GM10266 (cell line): ENCODE results near the gene COPZ1.

ENCODE experiments used
- DNase-seq: peaks from one replicate; pipeline ENCODE4 v3.0.0; 2012; ENCODE audit errors: extremely low spot score
- TF ChIP-seq, protein P1 (sequence below): IDR thresholded peaks from 2 replicates; pipeline ENCODE4 v1.5.1; 2012; ENCODE audit warnings: mild to moderate bottlenecking, low read depth; ENCODE audit not compliant: control insufficient read depth, insufficient read depth; ENCODE audit errors: missing control alignments

COPZ1 gene

DNA sequence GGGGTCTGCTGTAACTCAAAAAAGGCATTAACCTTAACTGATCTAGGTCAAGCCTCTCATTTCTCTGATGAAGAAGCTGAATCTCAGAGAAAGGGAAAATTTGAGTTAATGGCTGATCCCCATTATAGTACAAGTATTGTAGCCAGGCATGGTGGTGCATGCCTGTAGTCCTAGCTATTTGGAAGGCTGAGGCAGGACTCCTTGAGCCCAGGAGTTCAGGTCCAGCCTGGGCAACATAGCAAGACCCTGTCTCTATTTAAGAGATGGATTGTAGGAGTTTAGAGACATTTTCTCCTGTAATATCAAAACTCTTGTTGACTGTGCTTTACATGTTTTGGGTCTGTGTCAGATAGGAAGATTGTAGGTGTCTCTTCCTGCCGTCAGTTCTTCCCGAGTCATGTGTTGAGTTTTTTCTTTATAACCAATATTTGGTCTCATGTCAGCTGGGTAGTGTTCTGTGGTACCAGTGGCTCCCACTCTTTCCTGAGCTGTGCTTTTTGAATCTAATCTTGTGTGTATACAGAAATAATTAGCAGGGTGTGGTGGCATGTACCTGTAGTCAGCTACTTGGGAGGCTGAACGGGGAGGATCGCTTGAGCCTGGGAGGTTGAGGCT is 8.6 kb downstream of the COPZ1 start:
- TF ChIP-seq, protein P1, sequence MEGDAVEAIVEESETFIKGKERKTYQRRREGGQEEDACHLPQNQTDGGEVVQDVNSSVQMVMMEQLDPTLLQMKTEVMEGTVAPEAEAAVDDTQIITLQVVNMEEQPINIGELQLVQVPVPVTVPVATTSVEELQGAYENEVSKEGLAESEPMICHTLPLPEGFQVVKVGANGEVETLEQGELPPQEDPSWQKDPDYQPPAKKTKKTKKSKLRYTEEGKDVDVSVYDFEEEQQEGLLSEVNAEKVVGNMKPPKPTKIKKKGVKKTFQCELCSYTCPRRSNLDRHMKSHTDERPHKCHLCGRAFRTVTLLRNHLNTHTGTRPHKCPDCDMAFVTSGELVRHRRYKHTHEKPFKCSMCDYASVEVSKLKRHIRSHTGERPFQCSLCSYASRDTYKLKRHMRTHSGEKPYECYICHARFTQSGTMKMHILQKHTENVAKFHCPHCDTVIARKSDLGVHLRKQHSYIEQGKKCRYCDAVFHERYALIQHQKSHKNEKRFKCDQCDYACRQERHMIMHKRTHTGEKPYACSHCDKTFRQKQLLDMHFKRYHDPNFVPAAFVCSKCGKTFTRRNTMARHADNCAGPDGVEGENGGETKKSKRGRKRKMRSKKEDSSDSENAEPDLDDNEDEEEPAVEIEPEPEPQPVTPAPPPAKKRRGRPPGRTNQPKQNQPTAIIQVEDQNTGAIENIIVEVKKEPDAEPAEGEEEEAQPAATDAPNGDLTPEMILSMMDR: no peak
- no peak for DNase-seq

DNA sequence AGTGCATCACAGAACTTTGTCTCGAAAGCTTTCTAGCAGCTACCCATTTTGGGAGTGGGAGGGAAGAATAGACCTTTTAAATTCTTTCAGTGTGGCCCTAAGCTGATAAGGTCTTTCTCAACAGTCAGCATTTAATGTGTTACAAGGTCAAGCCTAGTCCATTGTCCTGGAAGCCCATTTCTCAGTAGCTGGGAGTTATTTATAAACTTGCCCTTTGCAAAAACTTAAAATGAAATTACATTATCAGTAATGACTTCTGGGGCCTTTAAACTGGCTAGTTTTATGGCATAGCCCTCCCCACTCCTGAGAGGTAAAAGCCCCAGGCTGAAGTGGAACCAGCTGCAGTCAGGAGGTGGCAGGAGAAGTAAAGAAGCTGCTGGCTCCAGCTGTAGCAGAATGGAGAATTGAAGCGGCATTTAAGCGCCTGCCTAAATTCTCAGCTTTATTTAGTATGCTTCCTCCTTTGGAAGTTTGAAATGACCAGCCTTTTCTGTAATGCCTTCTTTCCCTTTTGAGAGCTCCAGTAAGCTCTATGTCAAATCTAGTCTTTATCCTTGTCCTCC is 12.4 kb downstream of the COPZ1 start:
- TF ChIP-seq, protein P1: no peak

DNA sequence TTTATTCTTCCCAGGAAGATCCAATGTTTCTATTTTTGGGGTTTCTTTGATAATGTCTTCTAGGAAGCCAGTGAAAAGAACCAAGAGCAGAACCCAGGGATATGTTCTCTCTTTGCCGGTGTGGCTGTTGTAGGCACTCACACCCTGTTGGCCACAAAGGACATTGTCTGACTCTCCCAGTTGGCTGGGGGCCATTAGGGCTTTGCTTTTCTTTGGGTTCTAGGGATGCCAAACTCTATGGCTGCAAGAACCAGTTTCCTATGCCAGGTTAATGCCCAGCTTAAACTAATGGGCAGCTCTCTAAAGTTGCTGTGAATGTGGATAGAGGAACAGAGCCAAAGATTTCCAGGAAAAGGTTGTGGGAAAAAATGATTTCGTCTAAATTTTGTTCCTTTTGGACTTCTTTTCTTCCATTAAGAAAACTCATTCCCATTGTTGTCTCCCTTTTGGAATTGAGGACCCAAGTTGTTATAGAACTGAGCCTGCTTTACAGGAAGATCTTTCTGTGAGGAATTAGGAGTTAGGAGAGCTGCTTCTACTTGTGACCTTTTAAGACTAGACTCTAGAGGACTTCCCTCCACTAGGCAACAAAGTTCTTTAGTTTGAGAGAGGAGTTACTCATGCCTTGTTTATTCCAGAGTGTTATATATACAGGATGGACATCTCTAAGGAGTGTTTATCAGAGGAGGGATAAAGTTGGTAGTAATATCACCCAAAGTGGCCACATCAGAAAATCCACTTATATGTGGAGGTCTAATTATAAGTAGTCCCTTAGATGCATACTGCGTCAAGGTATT is 13.1 kb downstream of the COPZ1 start:
- no peak for DNase-seq
- TF ChIP-seq, protein P1: no peak

More for the DNA sequence above, 12.4 kb downstream of the COPZ1 start:
- no peak for DNase-seq

DNA sequence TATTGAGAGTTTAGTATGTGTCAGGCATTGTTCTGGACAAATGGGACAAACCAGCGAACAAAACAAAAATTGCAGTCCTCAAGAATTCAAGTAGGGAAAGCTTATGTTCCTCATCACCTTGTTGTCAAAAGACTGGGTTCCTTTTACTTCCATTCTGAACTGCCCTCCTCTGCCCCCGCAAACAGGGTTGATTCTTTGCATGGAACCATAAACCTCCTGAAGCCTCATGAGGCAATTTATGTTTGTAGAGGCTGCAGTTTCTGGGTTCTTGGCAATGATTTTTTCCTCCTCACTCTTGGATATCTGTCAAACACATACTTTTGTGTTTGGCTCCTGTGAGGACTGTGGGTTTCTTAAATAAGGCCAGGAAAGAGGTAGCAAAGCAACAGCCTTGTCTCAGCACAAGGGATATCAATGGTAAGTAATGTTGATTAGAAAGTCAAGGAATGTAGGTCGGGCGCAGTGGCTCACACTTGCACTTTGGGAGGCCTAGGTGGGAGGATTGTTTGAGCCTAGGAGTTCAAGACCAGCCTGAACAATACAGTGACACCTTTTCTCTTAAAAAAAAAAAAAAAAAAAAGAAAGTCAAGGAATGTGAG is 13.9 kb downstream of the COPZ1 start:
- TF ChIP-seq, protein P1: no peak
- DNase-seq: no peak

DNA sequence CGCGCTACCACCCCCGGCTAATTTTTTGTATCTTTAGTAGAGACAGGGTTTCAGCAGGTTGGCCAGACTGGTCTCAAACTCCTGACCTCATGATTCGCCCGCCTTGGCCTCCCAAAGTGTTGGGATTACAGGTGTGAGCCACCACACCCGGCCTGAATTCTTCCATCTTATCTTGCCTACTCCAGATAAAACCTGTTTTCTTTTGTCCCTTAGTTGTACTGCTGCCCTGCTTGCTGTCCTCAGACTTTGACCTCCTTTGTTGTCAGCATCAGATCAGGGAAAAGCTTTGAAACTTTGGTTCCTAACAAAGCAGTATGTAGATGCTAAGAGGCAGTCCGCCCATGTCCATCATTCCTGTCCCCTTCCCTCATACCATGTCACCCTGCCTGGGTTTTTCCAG is 15.9 kb downstream of the COPZ1 start:
- TF ChIP-seq, protein P1: no peak
- no peak for DNase-seq

DNA sequence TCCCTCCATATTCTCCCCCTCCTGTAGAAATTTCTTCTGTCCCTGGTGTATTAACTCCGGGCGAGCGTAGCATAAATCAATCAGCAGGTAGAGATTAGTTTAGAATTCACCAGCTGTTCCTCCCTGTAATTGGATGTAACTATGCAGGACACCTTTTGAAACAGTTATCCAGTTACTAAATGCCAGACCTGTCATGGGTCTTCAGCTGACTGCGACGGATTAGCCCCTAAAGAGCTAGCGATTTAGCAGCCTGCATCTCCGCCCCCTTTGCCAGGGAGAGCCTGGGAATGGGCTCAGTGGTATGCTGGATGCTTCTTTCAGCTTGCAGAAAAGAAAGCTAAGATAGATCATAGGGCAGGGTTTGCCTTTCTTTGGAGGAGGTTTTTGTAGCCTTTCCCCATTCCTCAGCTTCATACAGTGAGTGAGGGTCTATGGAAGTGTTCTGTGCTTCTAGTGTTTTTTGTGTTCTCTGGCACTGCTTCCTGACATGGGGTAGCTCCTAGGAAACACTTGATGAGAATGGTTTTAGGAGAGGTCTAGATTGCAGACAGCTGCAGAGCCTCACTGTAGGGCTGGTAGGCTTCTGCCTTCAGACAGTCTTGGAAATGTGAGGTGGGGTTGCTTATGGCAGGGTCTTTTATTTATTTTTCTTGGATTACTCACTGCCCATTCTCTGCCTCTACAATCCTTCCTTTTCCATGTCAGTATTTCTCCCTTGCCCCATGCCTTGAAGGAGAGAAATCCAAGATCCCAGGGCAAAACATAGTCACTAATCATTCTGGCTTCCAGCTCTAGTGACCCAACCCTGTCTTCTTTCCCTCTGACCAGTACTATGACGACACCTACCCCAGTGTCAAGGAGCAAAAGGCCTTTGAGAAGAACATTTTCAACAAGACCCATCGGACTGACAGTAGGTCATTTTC is 16.7 kb downstream of the COPZ1 start:
- TF ChIP-seq, protein P1: no peak
- DNase-seq: no peak
